HEK293 (cell line): ENCODE measurements around the gene FOXF2.

Experiments
- ATF2 ChIP-seq: fragments of 450-650 bp; formaldehyde crosslinking; IDR thresholded peaks from 2 replicates; pipeline ENCODE4 v1.5.1; 2016; ENCODE audit warnings: missing biosample characterization, missing genetic modification characterization, low read depth
- KLF1 ChIP-seq: fragments of 450-650 bp; formaldehyde crosslinking; IDR thresholded peaks from 2 replicates; pipeline ENCODE4 v1.5.1; 2016; ENCODE audit warnings: missing biosample characterization, missing genetic modification characterization
- MYNN ChIP-seq: fragments of 450-650 bp; formaldehyde crosslinking; IDR thresholded peaks from 2 replicates; pipeline ENCODE4 v1.5.1; 2016; ENCODE audit warnings: missing biosample characterization, missing genetic modification characterization, borderline replicate concordance
- PBX3 ChIP-seq: sonication (generic); formaldehyde crosslinking; IDR thresholded peaks from 2 replicates; pipeline ENCODE4 v1.8.1; 2022; ENCODE audit warnings: mild to moderate bottlenecking, moderate library complexity, missing genetic modification reagents
- SETDB1 ChIP-seq: IDR thresholded peaks from one replicate; pipeline ENCODE4 v1.6.1; 2017; ENCODE audit warnings: mild to moderate bottlenecking, low read length, moderate library complexity, mixed read lengths; ENCODE audit not compliant: insufficient read length
- ZBTB11 ChIP-seq: fragments of 450-650 bp; formaldehyde crosslinking; conservative IDR thresholded peaks from 2 replicates; pipeline ENCODE4 v1.5.1; 2016; ENCODE audit warnings: low read depth, missing biosample characterization, missing genetic modification characterization
- ZNF121 ChIP-seq: fragments of 450-650 bp; formaldehyde crosslinking; IDR thresholded peaks from 2 replicates; pipeline ENCODE4 v1.5.1; 2016; ENCODE audit warnings: missing biosample characterization, missing genetic modification characterization
- ZNF266 ChIP-seq: fragments of 450-650 bp; formaldehyde crosslinking; IDR thresholded peaks from 2 replicates; pipeline ENCODE4 v1.5.1; 2016; ENCODE audit warnings: missing biosample characterization, missing genetic modification characterization, low read depth
- ZNF549 ChIP-seq: fragments of 450-650 bp; IDR thresholded peaks from 2 replicates; pipeline ENCODE4 v1.5.1; 2018; ENCODE audit warnings: missing biosample characterization, missing genetic modification characterization, mild to moderate bottlenecking, inconsistent platforms, moderate library complexity
- ZNF660 ChIP-seq: fragments of 450-650 bp; IDR thresholded peaks from 2 replicates; pipeline ENCODE4 v1.5.1; 2018; ENCODE audit warnings: missing biosample characterization, mild to moderate bottlenecking, missing genetic modification characterization
- ZNF792 ChIP-seq: fragments of 450-650 bp; formaldehyde crosslinking; IDR thresholded peaks from 2 replicates; pipeline ENCODE4 v1.5.1; 2016; ENCODE audit warnings: missing biosample characterization, missing genetic modification characterization
- TF ChIP-seq, protein P1 (sequence below): fragments of 450-650 bp; formaldehyde crosslinking; IDR thresholded peaks from 2 replicates; pipeline ENCODE4 v1.5.1; 2016; ENCODE audit warnings: missing biosample characterization, missing genetic modification characterization
- TF ChIP-seq, protein P2 (sequence below): IDR thresholded peaks from 2 replicates; pipeline ENCODE4 v1.6.1; 2011; ENCODE audit warnings: mild to moderate bottlenecking, low read depth, low read length, borderline replicate concordance
- TF ChIP-seq, protein P3 (sequence below): fragments of 450-650 bp; IDR thresholded peaks from 2 replicates; pipeline ENCODE4 v1.5.1; 2018; ENCODE audit warnings: missing biosample characterization, missing genetic modification characterization

- TF ChIP-seq, protein P1, sequence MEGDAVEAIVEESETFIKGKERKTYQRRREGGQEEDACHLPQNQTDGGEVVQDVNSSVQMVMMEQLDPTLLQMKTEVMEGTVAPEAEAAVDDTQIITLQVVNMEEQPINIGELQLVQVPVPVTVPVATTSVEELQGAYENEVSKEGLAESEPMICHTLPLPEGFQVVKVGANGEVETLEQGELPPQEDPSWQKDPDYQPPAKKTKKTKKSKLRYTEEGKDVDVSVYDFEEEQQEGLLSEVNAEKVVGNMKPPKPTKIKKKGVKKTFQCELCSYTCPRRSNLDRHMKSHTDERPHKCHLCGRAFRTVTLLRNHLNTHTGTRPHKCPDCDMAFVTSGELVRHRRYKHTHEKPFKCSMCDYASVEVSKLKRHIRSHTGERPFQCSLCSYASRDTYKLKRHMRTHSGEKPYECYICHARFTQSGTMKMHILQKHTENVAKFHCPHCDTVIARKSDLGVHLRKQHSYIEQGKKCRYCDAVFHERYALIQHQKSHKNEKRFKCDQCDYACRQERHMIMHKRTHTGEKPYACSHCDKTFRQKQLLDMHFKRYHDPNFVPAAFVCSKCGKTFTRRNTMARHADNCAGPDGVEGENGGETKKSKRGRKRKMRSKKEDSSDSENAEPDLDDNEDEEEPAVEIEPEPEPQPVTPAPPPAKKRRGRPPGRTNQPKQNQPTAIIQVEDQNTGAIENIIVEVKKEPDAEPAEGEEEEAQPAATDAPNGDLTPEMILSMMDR (tag by site-specific recombination): no peak
- TF ChIP-seq ZNF792 (tag by site-specific recombination) (no peak), PBX3 (no peak), ZNF660 (tag by site-specific recombination) (no peak), SETDB1 (no peak), ZBTB11 (no peak), MYNN (tag by site-specific recombination) (no peak), KLF1 (tag by site-specific recombination) (no peak), ATF2 (no peak), ZNF549 (no peak), ZNF266 (tag by site-specific recombination) (no peak), ZNF121 (tag by site-specific recombination) (no peak)
- TF ChIP-seq, protein P2, sequence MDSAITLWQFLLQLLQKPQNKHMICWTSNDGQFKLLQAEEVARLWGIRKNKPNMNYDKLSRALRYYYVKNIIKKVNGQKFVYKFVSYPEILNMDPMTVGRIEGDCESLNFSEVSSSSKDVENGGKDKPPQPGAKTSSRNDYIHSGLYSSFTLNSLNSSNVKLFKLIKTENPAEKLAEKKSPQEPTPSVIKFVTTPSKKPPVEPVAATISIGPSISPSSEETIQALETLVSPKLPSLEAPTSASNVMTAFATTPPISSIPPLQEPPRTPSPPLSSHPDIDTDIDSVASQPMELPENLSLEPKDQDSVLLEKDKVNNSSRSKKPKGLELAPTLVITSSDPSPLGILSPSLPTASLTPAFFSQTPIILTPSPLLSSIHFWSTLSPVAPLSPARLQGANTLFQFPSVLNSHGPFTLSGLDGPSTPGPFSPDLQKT: no peak
- TF ChIP-seq, protein P3, sequence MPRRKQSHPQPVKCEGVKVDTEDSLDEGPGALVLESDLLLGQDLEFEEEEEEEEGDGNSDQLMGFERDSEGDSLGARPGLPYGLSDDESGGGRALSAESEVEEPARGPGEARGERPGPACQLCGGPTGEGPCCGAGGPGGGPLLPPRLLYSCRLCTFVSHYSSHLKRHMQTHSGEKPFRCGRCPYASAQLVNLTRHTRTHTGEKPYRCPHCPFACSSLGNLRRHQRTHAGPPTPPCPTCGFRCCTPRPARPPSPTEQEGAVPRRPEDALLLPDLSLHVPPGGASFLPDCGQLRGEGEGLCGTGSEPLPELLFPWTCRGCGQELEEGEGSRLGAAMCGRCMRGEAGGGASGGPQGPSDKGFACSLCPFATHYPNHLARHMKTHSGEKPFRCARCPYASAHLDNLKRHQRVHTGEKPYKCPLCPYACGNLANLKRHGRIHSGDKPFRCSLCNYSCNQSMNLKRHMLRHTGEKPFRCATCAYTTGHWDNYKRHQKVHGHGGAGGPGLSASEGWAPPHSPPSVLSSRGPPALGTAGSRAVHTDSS (tag by site-specific recombination): no peak
Measured at GRCh38 chr6:1372690-1373089, 16.7 kb upstream of the FOXF2 start.
